ENCODE results near the gene RAP1GAP2.

RAP1GAP2 gene

DNA sequence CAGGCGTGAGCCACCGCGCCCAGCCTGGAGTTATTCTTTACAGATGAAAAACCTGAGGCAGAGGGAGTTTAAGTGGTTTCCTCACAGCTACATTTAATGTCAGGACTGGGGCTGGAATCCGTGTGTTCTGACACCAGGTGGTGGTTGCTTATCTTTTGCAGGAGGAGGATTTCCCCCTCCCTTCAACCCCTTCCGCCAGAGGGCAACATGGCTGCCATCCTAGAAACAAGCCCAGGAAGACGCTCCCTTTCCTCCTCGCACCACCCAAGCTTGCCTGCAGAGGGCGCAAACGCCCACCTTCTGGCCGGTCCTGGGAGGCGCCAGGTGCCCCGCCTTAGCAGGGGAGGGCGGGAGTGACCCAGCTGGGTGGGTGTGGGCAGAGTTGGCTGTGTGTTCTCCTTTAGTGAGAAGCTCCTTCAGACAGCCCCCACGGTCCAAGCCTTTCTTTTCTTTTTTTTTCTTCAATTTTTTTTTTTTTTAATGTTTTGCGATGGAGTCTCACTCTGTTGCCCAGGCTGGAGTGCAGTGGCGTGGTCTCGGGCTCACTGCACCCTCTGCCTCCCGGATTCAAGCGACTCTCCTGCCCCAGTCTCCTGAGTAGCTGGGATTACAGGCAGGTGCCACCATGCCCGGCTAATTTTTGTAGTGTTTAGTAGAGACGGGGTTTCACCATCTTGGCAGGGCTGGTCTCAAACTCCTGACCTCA, 9.9 kb upstream of the RAP1GAP2 start:
- DNase-seq (ENCODE audit: low read depth): peak; percentile 92

DNA sequence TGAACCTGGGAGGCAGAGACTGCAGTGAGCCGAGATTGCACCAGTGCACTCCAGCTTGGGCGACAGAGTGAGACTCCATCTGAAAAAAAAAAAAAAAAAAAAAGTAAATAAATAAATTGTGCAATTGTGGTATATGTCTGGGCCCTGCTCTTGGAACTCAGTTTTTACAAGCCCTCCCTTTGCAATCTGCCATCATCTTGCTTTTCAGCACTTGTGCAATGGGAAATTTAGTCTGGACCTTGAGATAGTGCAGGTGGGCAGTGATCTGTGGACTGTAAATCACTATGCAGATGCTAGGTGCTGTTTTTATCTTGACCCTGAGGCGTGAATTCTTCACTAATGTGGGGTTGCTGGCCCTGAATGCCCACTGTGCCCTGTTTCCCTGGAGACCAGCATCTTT, 6.5 kb upstream of the RAP1GAP2 start:
- DNase-seq (ENCODE audit: low read depth): no peak

DNA sequence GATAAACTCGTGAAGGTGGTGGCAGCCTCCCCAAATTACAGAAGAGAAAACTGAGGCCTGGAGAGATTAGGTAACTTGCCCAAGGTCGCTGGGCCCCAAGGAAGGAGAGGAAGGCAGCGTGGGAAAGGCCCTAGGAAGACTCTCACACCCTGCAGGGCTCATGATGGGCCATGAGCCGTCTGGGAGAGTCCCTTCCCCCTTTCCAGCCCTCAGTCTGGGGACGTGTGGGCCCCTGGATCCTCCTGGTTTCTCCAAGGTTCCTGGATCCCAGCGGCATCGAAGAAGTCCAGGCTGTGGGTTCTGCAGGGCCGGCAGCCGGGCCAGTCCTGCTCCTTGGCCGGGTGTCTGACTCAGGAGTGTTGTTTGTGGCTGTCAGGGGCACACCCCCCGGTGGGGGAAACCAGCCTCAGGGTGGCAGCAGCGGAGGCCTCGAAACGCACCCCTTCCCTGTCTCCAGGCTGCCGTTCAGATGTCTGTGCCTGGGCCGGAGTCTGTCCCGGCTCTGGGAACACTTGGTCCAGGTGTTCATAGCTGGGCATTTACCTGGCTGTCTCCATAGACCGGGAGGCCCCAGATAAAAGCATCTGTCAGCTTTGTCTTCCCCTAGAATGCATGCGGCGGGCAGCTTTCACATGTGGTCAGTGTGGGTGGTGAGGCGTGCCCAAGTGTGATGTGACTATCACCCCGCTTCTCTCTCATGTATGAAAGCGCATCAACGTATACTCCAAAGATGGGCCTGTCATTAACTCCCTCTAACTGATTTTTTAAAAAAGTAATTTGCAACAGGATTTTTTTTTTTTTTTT, 3.7 kb upstream of the RAP1GAP2 start:
- peak; percentile 65 for DNase-seq (ENCODE audit: low read depth)

DNA sequence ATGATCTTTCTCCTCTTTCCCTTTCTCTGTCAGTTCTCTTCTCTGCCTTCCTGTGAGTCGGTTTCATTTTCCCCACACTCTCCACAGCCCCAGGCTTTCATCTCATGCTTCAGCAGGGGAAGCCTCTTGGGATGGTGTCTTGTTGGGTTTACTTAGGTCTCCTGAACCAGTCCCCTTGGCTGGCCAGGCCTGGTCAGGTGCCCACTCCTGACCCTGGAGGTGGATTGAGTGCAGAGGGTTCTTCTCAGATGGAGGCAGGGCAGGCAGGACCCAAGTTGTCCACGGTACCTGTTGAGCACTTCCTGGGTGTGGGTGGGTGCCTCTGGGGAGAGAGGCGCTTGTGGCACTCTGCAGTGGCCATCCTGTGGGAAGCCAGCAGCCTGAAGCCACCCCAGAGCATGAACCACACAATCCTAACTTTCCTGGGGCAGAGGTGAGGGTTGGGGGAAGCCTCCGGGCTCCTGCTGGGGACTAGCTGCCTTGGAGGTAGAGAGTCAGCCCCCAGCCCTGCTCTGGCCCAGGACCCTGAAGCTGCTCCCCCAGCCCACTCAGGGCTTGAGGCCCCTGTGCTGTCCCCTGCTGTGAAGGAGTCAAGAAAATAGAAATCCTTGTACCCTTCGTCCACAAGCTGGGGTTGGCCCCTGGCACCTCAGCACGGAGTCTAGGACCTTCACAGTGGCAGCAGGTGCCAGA, 2.0 kb upstream of the RAP1GAP2 start:
- no peak for DNase-seq (ENCODE audit: low read depth)

DNA sequence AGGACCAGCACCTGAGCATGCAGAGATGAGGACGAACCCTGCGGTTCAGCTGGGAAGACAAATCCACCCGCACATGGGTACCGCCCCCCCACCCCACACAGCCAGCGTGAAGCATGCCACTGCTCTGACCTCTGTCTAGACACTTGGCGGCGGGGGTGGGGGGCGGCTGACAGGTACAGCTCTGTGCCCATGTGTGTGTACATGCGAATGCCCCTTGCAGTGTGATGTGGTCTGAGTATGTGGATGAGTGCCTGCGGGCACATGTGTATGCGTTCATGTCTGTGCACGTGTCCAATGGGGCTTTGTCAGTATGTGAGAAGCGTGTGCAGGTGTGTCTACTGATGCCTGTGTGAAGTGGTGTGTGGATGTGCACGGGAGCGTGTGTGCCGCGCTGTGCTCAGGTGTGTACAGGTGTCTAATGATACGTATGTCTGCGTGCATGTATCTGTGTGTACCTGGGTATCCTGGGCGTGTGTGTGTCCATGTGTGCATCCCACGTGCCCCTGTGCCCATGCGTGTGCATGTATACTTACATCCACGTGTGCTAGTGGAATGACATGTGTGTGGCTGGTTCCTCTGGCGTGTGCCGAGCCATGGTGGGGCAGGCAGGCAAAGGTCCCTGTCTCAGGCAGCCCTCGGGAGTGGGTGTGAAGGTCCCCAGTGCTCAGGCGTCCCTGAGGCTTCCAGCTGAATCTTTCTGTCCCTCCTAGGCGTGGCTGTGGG, 636 bp upstream of the RAP1GAP2 start:
- no peak for DNase-seq (ENCODE audit: low read depth)

DNA sequence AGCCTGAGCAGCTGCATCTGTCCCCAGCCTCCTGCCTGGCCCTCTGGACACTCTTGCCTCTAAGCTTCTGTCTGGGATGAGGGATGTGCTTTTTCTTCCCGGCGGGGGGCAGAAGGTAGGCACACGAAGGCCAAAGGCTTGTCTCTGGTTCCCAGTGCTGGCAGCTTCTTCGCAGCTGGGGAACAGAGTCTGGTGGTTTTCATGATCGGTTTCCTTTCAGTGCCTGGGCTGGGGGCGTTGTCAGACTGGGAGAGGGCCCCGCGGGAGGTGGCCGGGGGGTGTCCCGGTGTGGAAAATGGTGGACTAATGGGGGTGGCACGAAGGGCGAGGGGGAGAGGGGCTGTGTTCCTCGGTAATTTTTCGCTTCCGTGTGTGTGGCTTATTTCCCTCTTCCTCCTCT, 988 bp downstream of the RAP1GAP2 start:
- DNase-seq (ENCODE audit: low read depth): no peak

DNA sequence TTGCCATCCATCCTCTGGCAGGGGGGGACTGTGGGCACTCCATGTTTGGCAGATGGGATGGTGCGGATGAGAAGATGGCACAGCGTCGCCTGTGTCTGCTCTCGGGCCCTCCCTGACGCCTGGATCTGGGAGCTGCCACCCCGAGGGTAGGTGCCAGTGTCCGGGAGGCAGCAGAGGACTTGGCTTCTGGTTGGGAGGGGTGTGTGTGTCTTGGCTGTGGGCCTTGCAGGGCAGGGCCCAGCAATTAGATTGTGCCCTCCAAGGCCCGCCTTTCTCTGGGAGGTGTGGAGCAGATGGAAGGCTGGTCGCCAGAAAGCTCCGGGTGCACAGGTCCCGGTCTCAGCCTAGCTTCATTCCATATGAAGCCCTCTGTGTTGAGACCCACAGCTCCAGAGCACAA, 1.4 kb downstream of the RAP1GAP2 start:
- no peak for DNase-seq (ENCODE audit: low read depth)

DNA sequence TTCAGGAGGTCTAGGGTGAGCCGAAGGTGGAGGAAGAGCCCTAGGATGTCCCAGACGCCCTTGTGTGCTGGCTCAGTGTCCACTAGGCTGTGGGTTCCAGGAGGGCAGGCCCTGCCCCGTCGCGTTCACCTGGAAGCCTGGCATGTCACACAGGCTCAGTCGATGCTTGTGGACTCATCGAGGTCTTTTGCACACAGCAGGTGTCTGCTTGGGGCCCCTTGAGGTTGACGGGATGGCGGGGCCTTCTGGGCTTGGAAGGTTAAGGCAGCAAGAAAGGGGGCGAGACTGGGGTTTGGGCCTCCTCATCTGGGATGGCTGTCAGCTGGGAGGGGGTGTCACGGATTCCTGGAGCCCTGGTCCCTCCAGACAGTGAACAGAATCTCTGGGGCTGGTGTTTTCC, 1.9 kb downstream of the RAP1GAP2 start:
- no peak for DNase-seq (ENCODE audit: low read depth)

DNA sequence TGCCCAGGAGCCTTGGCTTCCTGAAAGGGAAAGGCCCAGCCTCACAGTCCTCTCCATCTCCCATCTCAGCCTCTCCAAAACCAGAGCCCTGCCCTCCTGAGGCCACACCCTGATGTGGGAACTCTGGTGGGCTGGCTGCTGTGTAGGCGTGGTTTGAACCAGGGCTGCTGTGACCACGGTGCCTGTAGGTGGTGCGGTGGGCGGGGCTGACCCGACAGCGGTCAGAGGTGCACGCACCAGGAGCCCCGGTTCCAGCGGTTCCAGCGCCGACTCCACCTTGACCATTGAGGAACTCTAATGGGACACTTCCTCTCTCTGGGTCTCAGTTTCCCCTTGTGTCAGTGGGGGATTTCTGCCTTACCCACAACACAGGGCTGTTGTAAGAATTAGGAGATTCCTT, 2.4 kb downstream of the RAP1GAP2 start:
- no peak for DNase-seq (ENCODE audit: low read depth)

DNA sequence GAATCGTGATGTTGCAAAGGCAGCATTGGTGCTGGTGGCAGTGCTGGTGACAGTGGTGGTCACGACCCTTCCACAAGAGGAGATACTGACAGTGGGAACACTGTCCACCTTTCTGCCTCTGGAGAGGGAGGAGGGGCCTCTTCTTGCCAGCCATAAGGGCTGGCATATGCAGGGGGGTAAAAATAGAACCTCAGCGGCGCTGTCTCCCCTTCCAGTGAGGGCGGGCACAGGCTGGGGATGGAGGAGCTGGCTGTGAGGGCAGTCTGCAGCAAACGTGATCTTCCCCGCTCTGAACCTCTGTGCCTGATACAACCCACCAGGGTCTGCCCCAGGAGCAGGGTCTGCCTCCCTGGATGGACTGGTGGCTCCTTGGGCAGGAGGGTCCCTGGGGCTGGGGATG, 3.4 kb downstream of the RAP1GAP2 start:
- no peak for DNase-seq (ENCODE audit: low read depth)

DNA sequence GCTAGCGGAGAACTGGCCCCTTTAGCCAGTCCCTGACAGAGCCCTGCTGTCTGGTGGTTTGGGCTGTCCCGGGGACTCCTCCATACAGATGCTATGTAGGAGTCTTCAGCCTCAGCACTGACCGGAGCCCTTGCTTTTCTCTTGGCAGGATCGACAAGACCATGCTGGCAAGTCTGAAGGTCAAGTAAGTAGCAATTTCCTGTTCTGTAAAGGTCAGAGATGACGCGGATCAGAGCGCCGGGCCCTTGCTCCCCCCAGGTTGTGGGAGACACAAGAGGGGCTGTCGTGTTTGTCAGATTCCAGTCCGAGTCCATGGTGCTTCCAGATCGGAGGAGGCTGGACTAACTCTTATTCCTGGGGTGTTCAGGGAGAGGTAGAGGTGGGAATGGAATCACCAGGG, 4.1 kb downstream of the RAP1GAP2 start:
- DNase-seq (ENCODE audit: low read depth): no peak

DNA sequence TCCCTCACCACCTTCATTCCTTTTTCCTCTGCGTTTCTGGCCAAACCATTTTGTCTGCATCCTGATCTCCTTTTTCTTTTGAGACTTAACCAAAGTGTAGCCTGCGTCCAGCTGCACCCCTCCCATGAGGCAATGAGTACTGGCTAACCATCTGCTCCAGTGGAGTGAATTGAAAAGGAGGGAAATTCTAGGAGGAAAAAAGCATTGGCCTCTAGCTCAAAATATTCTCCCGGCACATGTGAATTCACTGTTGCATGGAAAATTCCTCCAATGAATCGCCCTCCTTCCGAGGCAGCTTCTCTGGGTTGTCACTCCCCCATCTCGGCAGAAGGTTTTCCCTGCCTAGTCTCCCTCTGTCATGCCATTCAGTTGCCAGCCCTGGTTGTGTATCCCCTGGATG, 5.6 kb downstream of the RAP1GAP2 start:
- no peak for DNase-seq (ENCODE audit: low read depth)

DNA sequence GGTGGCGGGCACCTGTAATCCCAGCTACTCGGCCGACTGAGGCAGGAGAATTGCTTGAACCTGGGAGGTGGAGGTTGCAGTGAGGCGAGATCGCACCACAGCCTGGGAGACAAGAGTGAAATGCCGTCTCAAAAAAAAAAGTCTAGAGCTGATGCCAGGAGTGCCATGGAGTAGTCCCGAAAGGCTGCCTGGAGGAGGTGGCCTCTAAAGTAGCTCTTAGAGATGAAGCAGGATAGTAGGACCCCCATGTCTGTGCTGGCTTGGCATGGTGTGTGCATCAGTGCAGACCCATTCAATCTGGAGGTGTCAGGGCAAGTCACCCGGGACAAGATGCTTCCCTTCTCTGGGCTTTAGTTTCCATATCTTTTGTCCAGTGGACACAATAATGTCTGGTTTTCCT, 6.3 kb downstream of the RAP1GAP2 start:
- no peak for DNase-seq (ENCODE audit: low read depth)

DNA sequence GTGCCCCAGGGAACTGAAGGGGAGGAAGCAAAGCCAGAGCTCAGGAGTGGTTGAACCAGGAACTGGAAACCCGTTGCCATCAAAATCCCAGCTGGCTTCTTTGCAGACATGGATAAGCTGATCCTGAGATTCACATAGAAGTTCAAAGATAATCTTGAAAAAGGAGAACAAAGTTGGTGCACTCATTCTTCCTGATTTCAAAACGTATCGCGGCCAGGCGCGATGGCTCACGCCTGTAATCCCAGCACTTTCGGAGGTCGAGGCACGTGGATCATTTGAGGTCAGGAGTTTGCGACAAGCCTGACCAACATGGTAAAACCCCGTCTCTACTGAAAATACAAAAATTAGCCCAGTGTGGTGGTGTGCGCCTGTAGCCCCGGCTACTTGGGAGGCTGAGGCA, 7.1 kb downstream of the RAP1GAP2 start:
- DNase-seq (ENCODE audit: low read depth): no peak

DNA sequence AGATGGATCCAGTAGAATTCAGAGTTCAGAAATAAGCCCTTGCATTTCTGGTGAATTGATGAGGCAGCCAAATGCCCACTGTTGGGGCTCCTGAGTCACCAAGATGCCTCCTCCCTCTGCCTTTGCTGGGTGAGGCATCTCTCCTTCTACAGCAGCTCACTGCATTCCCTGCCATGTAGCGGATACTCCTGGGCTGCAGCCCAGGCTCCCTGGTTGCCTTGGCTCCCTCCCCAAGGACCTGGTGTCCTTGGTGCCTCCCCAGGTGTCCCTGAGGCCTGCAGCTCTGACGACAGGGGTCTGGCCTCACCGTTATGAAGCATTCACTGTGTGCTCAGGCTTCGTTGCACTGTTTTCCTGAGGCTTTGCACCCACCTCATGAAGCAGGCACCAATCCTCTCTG, 7.7 kb downstream of the RAP1GAP2 start:
- no peak for DNase-seq (ENCODE audit: low read depth)

DNA sequence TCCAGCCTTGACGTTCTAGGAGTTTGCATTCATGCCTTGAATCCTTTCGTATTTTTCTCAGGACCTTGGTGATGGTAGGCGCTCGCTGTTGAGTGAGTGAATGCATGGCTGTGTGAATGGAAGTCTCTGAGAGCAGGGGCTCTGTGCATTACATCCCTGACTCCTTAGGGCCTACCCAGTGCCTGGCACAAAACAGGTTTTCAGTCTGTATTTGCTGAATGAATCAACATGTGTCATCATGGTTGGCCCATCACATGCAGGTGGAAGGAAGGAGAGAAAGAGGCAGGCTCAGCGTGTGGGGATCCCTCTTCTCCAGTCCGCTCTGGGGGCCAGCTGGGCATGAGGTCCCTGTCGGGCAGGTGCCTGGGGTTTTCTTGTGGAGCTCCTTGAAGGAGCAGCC, 8.7 kb downstream of the RAP1GAP2 start:
- no peak for DNase-seq (ENCODE audit: low read depth)

DNA sequence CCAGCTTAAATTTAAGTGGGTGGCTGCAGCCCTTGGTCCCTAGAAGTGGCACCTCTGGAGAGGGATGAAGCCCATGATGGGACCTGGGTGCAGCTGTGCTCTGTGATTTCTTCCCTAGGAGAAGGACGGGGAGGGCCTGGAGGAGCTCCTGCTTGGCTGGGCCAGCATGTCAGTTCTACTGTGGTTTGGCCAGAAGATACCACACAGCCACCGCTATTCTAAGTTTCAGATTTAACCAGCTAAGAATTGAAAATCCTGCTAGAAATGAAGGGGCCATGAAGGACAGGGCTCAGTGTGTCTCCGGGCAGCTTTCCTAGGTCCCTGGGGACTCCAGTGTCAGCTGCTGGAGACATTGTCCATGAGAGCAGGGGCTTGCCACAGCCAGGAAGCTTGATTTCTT, 9.7 kb downstream of the RAP1GAP2 start:
- no peak for DNase-seq (ENCODE audit: low read depth)

DNA sequence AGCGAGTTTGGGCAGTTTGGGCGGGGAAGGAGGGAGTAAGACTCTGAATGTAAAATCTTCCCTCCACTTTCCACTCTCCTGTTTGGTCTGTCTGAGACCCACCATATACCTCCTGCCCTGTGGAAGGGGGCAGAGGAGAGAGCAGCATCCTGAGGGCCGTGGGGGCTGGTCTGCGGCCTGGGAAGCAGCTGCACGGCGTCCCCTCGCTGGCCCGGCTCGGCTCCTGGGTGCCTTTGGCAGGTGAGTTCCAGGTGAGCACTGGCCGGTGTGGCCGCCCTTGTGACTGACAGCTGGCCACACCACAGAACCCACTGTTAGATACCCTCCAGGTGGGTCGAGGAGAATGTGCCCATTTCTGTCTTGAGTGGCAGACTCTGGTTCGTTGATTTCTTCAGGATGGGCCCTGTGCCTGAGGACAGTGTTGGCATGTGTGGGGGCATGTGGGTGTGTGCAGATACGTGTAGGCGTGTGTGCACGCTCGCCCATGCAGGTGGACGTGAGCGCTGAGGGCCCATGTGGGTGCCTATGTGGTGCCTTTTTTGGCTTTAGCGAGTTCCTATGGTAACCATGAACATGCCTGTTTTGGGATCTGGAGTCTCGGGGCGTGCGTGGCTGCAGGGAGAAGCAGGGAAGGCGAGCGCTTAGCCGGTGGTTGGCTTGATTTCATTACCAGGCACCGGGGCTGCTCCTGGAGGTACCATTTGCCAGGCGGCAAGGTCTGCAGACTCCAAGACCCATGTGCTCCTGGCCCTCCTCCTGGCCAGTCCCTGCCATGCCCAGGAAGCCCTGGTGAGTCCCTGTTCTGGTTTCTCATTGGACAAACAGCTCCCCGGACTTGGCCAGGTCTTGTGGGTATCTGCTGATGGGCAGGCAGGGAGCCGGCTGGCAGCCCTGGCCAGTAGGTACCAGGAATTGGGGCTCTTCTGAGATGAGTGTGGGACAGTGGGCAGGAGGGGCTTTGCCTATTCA, 12.4 kb downstream of the RAP1GAP2 start:
- DNase-seq (ENCODE audit: low read depth): no peak

DNA sequence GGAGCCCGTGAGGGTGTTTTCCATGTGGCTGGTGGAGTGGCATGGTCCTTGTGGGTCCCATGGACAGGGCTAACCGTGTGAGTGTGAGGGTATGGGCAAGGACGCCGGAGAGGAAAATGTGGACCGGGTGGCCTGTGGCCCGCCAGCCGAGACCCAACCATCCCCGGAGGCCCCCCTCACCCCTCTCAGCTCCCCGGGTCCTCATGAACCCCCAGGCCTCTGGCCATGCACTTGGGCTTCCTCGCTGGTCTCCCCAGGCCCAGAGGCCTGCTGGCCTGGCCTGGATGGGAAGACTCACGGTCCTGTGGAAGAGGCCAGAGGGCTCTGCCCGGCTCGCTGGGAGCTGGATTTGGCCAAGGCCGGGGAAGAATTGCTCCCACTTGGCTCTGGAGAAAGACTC, 13.1 kb downstream of the RAP1GAP2 start:
- no peak for DNase-seq (ENCODE audit: low read depth)

DNA sequence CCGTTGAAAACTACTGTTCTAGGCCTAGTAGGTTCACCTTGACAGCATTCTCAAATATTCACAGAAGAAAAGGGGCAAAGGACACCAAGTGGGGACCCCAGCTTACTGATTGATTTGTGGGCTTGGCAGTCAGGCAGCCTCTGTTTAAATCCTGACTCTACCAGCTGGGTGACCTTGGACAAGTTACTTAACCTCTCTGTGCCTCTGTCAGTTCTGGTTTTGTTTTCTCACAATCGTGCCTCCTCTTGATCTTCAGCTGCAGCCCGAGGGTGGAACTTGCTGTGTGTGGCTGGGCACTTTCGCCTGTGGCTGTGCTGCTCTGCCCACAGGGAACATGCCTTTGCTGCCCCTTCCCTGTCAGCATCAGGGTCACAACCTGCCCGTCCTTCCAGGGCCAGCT, 17.8 kb downstream of the RAP1GAP2 start:
- no peak for DNase-seq (ENCODE audit: low read depth)
